Hepatocyte (in vitro differentiated cells): ENCODE results near the gene ZNF605. TPM values are rescaled to one million over a fixed set of nuclear protein-coding genes. Genes with fewer than 3 reads are reported as not detected.
"Not testable (repeated sequence)": the region's sequence is repeated elsewhere in the genome, so short reads cannot be mapped to it uniquely, and the experiment has no call there.

Experiments
- DNase-seq: peaks from one replicate; pipeline ENCODE4 v3.0.0-alpha.2; 2016; ENCODE audit warnings: low spot score
- H2AFZ ChIP-seq: fragments of 200-600 bp; sonication (generic); 2 replicates; pipeline ENCODE4 v1.6.0; 2016; ENCODE audit warnings: antibody characterized with exemption, mild to moderate bottlenecking
- H3K27ac ChIP-seq: fragments of 200-600 bp; sonication (generic); 2 replicates; pipeline ENCODE4 v1.5.1; 2016; ENCODE audit warnings: mild to moderate bottlenecking
- H3K27me3 ChIP-seq: fragments of 200-600 bp; sonication (generic); 2 replicates; pipeline ENCODE4 v1.6.1; 2016
- H3K36me3 ChIP-seq: fragments of 200-600 bp; sonication (generic); replicated peaks from 2 replicates; pipeline ENCODE4 v1.5.1; 2016; ENCODE audit warnings: low read depth; ENCODE audit not compliant: insufficient read depth
- H3K4me1 ChIP-seq: fragments of 200-600 bp; sonication (generic); 2 replicates; pipeline ENCODE4 v1.5.1; 2016; ENCODE audit warnings: mild to moderate bottlenecking, moderate library complexity; ENCODE audit not compliant: insufficient read depth
- H3K4me2 ChIP-seq: fragments of 200-600 bp; sonication (generic); 2 replicates; pipeline ENCODE4 v1.6.0; 2016
- H3K4me3 ChIP-seq: fragments of 200-600 bp; sonication (generic); 2 replicates; pipeline ENCODE4 v1.5.1; 2016; ENCODE audit warnings: mild to moderate bottlenecking
- H3K79me2 ChIP-seq: fragments of 200-600 bp; sonication (generic); 2 replicates; pipeline ENCODE4 v1.6.0; 2017; ENCODE audit warnings: mild to moderate bottlenecking
- H3K9me2 ChIP-seq: fragments of 200-600 bp; sonication (generic); replicated peaks from 2 replicates; pipeline ENCODE4 v1.6.0; 2017; ENCODE audit warnings: mild to moderate bottlenecking; ENCODE audit not compliant: insufficient read depth
- H3K9me3 ChIP-seq: fragments of 200-600 bp; sonication (generic); 2 replicates; pipeline ENCODE4 v1.5.1; 2016; ENCODE audit warnings: low read depth, mild to moderate bottlenecking
- H4K20me1 ChIP-seq: fragments of 200-600 bp; sonication (generic); 2 replicates; pipeline ENCODE4 v1.6.0; 2016; ENCODE audit warnings: mild to moderate bottlenecking; ENCODE audit not compliant: insufficient read depth, poor library complexity, severe bottlenecking
- EZH2 ChIP-seq: fragments of 200-600 bp; sonication (generic); IDR thresholded peaks from 2 replicates; pipeline ENCODE4 v1.6.1; 2016; ENCODE audit warnings: antibody characterized with exemption, mild to moderate bottlenecking, borderline replicate concordance
- EZH2phosphoT487 ChIP-seq: fragments of 200-600 bp; sonication (generic); IDR thresholded peaks from one replicate; pipeline ENCODE4 v1.6.1; 2018; ENCODE audit warnings: antibody characterized with exemption, mild to moderate bottlenecking, low read depth, moderate library complexity; ENCODE audit not compliant: unreplicated experiment, severe bottlenecking
- WGBS: methylation state at CpG from one replicate; pipeline ENCODE4 v1.1.6; 2016; ENCODE audit warnings: low lambda C conversion rate; ENCODE audit errors: missing lambda C conversion rate; 5-methylcytosine and 5-hydroxymethylcytosine counted together
- polyA plus RNA-seq: library from polyadenylated mRNA; unstranded; fragments of >200 nt; fragmentation: Nextera tagmentation; extraction: Ambion mirVana; gene quantifications from 2 replicates; pipeline ENCODE4 v1.2.1, GENCODE V29; 2016
- total RNA-seq: library from RNA; depleted of rRNA; stranded (reverse); fragments of >200 nt; gene quantifications from 2 replicates; pipeline ENCODE4 v1.2.3, GENCODE V29; 2014
- TF ChIP-seq, protein P1 (sequence below): fragments of 200-600 bp; sonication (generic); IDR thresholded peaks from 2 replicates; pipeline ENCODE4 v1.5.1; 2016; ENCODE audit warnings: antibody characterized with exemption, mild to moderate bottlenecking; ENCODE audit not compliant: poor library complexity

Gene ZNF605
- total and polyA plus RNA-seq, 2 experiments from 2014 or later, result 2.8 to 10.9 TPM

DNA sequence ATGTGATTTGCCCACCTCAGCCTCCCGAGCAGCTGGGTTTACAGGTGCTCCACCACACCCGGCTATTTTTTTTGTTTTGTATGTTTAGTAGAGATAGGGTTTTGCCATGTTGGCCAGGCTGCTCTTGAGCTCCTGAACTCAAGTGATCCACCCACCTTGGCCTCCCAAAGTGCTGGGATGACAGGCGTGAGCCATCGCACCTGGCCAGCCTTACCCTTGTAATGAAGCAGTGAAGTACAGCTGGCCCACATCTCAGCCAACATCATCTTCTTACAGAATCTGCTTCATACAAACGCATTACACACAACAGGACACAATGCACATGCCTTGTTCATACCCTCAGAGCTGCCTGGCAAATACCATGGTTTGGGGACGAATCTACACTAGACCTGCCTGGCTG, 37.4 kb downstream of the ZNF605 start:
- WGBS, result 99% methylated on average over 6 of the region's 6 CpGs

DNA sequence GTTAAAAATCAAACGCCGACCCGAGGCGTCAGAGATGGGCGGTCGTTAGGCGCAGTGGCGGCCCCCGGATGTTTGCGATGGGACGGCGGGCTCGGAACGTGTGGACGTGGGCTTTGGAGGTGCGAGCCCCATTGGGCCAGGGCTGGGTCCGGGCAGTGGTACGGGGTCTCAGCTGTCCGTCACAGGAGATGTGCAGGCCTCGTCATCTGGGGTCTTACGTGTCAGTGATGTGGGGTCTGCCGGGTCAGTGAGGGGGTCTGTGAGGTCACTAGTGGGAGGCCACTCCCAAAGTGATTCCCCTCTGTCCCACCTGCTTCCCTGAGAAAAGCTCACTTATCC, 47.1 kb downstream of the ZNF605 start:
- no peaks in the 10 kb centered on the region for H3K9me3 ChIP-seq
- H3K79me2 ChIP-seq, result no peaks in the 10 kb centered on the region
- no peaks in the 10 kb centered on the region for H3K4me1 ChIP-seq
- TF ChIP-seq EZH2 (no peak), EZH2phosphoT487 (no peak)
- TF ChIP-seq, protein P1, sequence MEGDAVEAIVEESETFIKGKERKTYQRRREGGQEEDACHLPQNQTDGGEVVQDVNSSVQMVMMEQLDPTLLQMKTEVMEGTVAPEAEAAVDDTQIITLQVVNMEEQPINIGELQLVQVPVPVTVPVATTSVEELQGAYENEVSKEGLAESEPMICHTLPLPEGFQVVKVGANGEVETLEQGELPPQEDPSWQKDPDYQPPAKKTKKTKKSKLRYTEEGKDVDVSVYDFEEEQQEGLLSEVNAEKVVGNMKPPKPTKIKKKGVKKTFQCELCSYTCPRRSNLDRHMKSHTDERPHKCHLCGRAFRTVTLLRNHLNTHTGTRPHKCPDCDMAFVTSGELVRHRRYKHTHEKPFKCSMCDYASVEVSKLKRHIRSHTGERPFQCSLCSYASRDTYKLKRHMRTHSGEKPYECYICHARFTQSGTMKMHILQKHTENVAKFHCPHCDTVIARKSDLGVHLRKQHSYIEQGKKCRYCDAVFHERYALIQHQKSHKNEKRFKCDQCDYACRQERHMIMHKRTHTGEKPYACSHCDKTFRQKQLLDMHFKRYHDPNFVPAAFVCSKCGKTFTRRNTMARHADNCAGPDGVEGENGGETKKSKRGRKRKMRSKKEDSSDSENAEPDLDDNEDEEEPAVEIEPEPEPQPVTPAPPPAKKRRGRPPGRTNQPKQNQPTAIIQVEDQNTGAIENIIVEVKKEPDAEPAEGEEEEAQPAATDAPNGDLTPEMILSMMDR, result no peak
- H3K4me3 ChIP-seq, result peak overlapping the region; percentile 73
- H4K20me1 ChIP-seq, result no peaks in the 10 kb centered on the region
- H3K36me3 ChIP-seq, result no peaks in the 10 kb centered on the region
- H3K27ac ChIP-seq, result peak overlapping the region; percentile 66
- H3K4me2 ChIP-seq, result peak overlapping the region; percentile 83
- H3K9me2 ChIP-seq, result no peaks in the 10 kb centered on the region
- H2AFZ ChIP-seq, result peak overlapping the region; percentile 63
- WGBS, result 3% methylated on average over 22 of the region's 22 CpGs
- no peak for DNase-seq
- H3K27me3 ChIP-seq, result no peaks in the 10 kb centered on the region

More for the DNA sequence above, 37.4 kb downstream of the ZNF605 start:
- no peak for DNase-seq
- H4K20me1 ChIP-seq, result no peaks in the 10 kb centered on the region
- H2AFZ ChIP-seq, result no peak overlapping the region
- H3K79me2 ChIP-seq, result no peaks in the 10 kb centered on the region
- H3K4me2 ChIP-seq, result no peak overlapping the region
- no peak overlapping the region for H3K4me3 ChIP-seq
- no peaks in the 10 kb centered on the region for H3K4me1 ChIP-seq
- H3K36me3 ChIP-seq, result no peaks in the 10 kb centered on the region
- TF ChIP-seq EZH2phosphoT487 (no peak), EZH2 (no peak)
- TF ChIP-seq, protein P1, result no peak
- H3K9me3 ChIP-seq, result peaks cover 39% of the 10 kb centered on the region
- no peak overlapping the region for H3K27ac ChIP-seq
- no peaks in the 10 kb centered on the region for H3K9me2 ChIP-seq
- H3K27me3 ChIP-seq, result no peaks in the 10 kb centered on the region

DNA sequence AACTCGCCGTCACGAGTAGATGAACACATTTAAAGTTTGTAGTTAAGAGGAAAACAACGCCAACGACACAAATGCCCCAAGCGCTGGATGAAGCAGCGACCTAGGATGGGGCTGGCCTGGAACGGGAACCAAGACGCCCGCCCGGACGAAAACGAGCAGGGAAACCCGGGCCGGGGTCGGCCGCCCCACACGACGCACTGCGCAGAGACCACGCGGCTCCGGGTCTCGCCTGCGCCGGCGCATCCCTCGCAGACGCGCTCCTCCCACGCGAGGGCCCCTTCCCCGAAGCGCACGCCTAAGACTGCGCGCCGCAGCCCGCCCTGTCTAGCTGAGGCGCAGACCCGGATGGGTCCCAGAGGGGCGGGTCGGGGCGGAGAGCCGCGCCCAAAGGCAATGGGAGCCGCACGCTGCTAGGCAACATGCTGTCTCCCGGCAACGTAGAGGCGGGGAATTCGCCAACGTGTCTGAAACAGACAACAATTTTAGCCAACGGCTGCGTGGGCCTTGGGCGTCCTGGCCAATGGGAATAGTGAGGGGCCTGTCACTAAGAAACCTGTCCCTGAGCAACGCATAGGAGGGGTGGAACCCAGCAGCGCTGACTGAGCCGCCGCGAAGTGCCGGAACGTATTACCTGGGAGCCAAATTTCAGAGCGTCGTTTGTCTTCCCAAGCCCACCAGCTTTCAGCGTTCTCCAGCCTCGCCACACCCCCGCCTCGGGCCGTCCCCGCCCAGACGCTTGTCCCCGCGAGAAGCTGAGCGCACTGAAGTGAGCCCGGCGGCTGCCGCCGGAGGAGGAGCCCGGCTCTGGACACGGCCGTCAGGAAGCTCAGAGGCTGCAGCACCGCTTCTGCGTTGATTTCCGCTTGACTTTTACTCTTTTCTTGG, 47.7 kb downstream of the ZNF605 start:
- no peaks in the 10 kb centered on the region for H3K79me2 ChIP-seq
- no peaks in the 10 kb centered on the region for H3K4me1 ChIP-seq
- peak overlapping the region; percentile 63 for H2AFZ ChIP-seq
- DNase-seq, result peak; percentile 95
- TF ChIP-seq EZH2phosphoT487, result no peak
- TF ChIP-seq, protein P1, result no peak
- no peak for TF ChIP-seq EZH2
- peak overlapping the region; percentile 83 for H3K4me2 ChIP-seq
- H3K27me3 ChIP-seq, result no peaks in the 10 kb centered on the region
- 1% methylated on average over 78 of the region's 85 CpGs for WGBS
- no peaks in the 10 kb centered on the region for H3K9me2 ChIP-seq
- peak overlapping the region; percentile 73 for H3K4me3 ChIP-seq
- no peaks in the 10 kb centered on the region for H3K36me3 ChIP-seq
- H4K20me1 ChIP-seq, result no peaks in the 10 kb centered on the region
- no peaks in the 10 kb centered on the region for H3K9me3 ChIP-seq
- peak overlapping the region; percentile 66 for H3K27ac ChIP-seq

DNA sequence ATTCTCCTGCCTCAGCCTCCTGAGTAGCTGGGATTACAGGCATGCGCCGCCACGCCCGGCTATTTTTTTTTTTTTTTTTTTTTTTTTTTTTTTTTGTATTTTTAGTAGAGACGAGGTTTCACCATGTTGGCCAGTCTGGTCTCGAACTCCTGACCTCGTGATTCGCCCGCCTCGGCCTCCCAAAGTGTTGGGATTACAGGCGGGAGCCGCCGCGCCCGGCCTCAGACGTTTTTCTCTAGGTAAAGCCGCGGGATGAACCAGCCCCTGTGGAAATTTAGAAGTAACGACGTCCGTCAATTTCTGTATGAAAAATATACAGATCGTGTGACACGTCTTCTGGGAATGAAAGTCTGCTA, 48.3 kb downstream of the ZNF605 start:
- peak overlapping the region; percentile 83 for H3K4me2 ChIP-seq
- 34% methylated on average over 22 of the region's 23 CpGs for WGBS
- peak overlapping the region; percentile 14 for H3K4me3 ChIP-seq
- H3K79me2 ChIP-seq, DNase-seq, H3K36me3 ChIP-seq, H3K9me2 ChIP-seq, H3K27me3 ChIP-seq, H3K9me3 ChIP-seq, H4K20me1 ChIP-seq, H3K4me1 ChIP-seq: not testable (repeated sequence)
- peak overlapping the region; percentile 50 for H2AFZ ChIP-seq
- H3K27ac ChIP-seq, result peak overlapping the region; percentile 19
